ENCODE results near the gene MGLL. TPM values are rescaled to one million over a fixed set of nuclear protein-coding genes. Genes with fewer than 3 reads are reported as not detected.

Gene MGLL
- total and polyA plus RNA-seq, 9 of the 15 experiments (the other 6 are each of a cell fraction or from before 2014, with no cell fraction given) = 0.12 to 0.32 (median 0.18) TPM; not detected in 6

GRCh38 chr3:127691489-127691888, 130.8 kb downstream of the MGLL start:
- Histone ChIP-seq H3K4me1 (replicated peaks in 1 of 2; ENCODE audit: control insufficient read depth in 2 of 2, insufficient read depth in 2 of 2, low read length in 2 of 2) (peaks cover 0 to 4% of the 10 kb centered on the region in 2 experiments; a peak in 2 of 5 replicates), H4K20me1 (replicated peaks; ENCODE audit: control insufficient read depth, insufficient read depth, low read length) (no peaks in the 10 kb centered on the region), H2AFZ (ENCODE audit: low read depth, low read length) (no peak overlapping the region), H3K27ac (ENCODE audit: extremely low read depth, low read depth, low read length) (no peak overlapping the region), H3K4me2 (ENCODE audit: insufficient read depth, low read length) (no peak overlapping the region), H3K4me3 (no peak overlapping the region), H3K9ac (ENCODE audit: insufficient read depth in 1 of 2, low read depth in 2 of 2, low read length in 2 of 2) (no peak overlapping the region), H3K27me3 (ENCODE audit: control insufficient read depth in 2 of 2, insufficient read depth in 2 of 2, low read length in 2 of 2) (peaks cover 0 to 25% of the 10 kb centered on the region in 2 experiments; a peak in 4 of 5 replicates), H3K79me2 (ENCODE audit: control insufficient read depth, insufficient read depth, low read length) (no peaks in the 10 kb centered on the region), H3K36me3 (ENCODE audit: control insufficient read depth, insufficient read depth, low read length) (no peaks in the 10 kb centered on the region), H3K9me3 (replicated peaks; ENCODE audit: control insufficient read depth, insufficient read depth, low read depth, low read length) (no peaks in the 10 kb centered on the region), H3K9me1 (ENCODE audit: control insufficient read depth, insufficient read depth, low read length) (no peaks in the 10 kb centered on the region)
- 15% methylated on average over 5 of the region's 8 CpGs for WGBS (ENCODE audit: insufficient coverage, low coverage, missing lambda C conversion rate)
- ChIA-PET CTCF (ENCODE audit: low intra/inter-chr PET ratio) (no interaction called here), POLR2A (interaction anchor here (1.2 kb wide), 1 partner anchor 15 kb away, joined by 3 read pairs; no protein-coding TSS in a partner anchor)
- FAIRE-seq (no peak), ATAC-seq (no peak), DNase-seq (ENCODE audit: extremely low read depth in 1 of 4, low spot score in 3 of 4) (no peak)
- no TSS peak for BruUV-seq (replicated peaks)
- intact Hi-C loops (cut with micrococcal nuclease) (loop anchor here (5.0 kb wide), 1 partner anchor 141 kb away; no protein-coding TSS in a partner anchor), in situ Hi-C loops (cut with MboI) (no loop called here)
- TF ChIP-seq, protein P1, sequence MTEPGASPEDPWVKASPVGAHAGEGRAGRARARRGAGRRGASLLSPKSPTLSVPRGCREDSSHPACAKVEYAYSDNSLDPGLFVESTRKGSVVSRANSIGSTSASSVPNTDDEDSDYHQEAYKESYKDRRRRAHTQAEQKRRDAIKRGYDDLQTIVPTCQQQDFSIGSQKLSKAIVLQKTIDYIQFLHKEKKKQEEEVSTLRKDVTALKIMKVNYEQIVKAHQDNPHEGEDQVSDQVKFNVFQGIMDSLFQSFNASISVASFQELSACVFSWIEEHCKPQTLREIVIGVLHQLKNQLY (CRISPR knock-in tag; conservative IDR thresholded peaks at IDR 0.05) = no peak
- TF ChIP-seq, protein P2, sequence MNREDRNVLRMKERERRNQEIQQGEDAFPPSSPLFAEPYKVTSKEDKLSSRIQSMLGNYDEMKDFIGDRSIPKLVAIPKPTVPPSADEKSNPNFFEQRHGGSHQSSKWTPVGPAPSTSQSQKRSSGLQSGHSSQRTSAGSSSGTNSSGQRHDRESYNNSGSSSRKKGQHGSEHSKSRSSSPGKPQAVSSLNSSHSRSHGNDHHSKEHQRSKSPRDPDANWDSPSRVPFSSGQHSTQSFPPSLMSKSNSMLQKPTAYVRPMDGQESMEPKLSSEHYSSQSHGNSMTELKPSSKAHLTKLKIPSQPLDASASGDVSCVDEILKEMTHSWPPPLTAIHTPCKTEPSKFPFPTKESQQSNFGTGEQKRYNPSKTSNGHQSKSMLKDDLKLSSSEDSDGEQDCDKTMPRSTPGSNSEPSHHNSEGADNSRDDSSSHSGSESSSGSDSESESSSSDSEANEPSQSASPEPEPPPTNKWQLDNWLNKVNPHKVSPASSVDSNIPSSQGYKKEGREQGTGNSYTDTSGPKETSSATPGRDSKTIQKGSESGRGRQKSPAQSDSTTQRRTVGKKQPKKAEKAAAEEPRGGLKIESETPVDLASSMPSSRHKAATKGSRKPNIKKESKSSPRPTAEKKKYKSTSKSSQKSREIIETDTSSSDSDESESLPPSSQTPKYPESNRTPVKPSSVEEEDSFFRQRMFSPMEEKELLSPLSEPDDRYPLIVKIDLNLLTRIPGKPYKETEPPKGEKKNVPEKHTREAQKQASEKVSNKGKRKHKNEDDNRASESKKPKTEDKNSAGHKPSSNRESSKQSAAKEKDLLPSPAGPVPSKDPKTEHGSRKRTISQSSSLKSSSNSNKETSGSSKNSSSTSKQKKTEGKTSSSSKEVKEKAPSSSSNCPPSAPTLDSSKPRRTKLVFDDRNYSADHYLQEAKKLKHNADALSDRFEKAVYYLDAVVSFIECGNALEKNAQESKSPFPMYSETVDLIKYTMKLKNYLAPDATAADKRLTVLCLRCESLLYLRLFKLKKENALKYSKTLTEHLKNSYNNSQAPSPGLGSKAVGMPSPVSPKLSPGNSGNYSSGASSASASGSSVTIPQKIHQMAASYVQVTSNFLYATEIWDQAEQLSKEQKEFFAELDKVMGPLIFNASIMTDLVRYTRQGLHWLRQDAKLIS (CRISPR knock-in tag; IDR thresholded peaks at IDR 0.05) = no peak
- TF ChIP-seq, protein P3, sequence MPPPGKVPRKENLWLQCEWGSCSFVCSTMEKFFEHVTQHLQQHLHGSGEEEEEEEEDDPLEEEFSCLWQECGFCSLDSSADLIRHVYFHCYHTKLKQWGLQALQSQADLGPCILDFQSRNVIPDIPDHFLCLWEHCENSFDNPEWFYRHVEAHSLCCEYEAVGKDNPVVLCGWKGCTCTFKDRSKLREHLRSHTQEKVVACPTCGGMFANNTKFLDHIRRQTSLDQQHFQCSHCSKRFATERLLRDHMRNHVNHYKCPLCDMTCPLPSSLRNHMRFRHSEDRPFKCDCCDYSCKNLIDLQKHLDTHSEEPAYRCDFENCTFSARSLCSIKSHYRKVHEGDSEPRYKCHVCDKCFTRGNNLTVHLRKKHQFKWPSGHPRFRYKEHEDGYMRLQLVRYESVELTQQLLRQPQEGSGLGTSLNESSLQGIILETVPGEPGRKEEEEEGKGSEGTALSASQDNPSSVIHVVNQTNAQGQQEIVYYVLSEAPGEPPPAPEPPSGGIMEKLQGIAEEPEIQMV (tag; conservative IDR thresholded peaks at IDR 0.05; ENCODE audit: low read depth) = no peak
- TF ChIP-seq LCOR (CRISPR knock-in tag; IDR thresholded peaks at IDR 0.05) (no peak), KDM2B (CRISPR knock-in tag; IDR thresholded peaks at IDR 0.05) (no peak), CHCHD3 (CRISPR knock-in tag; IDR thresholded peaks at IDR 0.05) (no peak), FOXJ3 (CRISPR knock-in tag; IDR thresholded peaks at IDR 0.05) (no peak), ZNF561 (CRISPR knock-in tag; conservative IDR thresholded peaks at IDR 0.05) (no peak), CC2D1A (IDR thresholded peaks at IDR 0.05) (no peak), GTF2E2 (tag; IDR thresholded peaks at IDR 0.05) (no peak), ID3 (CRISPR knock-in tag; IDR thresholded peaks at IDR 0.05) (no peak), ID3 (tag; IDR thresholded peaks at IDR 0.05) (no peak)
- TF ChIP-seq, protein P4, sequence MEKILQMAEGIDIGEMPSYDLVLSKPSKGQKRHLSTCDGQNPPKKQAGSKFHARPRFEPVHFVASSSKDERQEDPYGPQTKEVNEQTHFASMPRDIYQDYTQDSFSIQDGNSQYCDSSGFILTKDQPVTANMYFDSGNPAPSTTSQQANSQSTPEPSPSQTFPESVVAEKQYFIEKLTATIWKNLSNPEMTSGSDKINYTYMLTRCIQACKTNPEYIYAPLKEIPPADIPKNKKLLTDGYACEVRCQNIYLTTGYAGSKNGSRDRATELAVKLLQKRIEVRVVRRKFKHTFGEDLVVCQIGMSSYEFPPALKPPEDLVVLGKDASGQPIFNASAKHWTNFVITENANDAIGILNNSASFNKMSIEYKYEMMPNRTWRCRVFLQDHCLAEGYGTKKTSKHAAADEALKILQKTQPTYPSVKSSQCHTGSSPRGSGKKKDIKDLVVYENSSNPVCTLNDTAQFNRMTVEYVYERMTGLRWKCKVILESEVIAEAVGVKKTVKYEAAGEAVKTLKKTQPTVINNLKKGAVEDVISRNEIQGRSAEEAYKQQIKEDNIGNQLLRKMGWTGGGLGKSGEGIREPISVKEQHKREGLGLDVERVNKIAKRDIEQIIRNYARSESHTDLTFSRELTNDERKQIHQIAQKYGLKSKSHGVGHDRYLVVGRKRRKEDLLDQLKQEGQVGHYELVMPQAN (IDR thresholded peaks at IDR 0.05; ENCODE audit: borderline replicate concordance) = no peak
- TF ChIP-seq, protein P5, sequence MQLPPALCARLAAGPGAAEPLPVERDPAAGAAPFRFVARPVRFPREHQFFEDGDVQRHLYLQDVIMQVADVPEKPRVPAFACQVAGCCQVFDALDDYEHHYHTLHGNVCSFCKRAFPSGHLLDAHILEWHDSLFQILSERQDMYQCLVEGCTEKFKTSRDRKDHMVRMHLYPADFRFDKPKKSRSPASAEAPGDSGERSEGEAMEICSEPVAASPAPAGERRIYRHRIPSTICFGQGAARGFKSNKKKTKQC (CRISPR knock-in tag; IDR thresholded peaks at IDR 0.05) = no peak
